ENCODE data around the gene TNC.
"Not testable (repeated sequence)": the region's sequence is repeated elsewhere in the genome, so short reads cannot be mapped to it uniquely, and the experiment has no call there.

The TNC gene

DNA sequence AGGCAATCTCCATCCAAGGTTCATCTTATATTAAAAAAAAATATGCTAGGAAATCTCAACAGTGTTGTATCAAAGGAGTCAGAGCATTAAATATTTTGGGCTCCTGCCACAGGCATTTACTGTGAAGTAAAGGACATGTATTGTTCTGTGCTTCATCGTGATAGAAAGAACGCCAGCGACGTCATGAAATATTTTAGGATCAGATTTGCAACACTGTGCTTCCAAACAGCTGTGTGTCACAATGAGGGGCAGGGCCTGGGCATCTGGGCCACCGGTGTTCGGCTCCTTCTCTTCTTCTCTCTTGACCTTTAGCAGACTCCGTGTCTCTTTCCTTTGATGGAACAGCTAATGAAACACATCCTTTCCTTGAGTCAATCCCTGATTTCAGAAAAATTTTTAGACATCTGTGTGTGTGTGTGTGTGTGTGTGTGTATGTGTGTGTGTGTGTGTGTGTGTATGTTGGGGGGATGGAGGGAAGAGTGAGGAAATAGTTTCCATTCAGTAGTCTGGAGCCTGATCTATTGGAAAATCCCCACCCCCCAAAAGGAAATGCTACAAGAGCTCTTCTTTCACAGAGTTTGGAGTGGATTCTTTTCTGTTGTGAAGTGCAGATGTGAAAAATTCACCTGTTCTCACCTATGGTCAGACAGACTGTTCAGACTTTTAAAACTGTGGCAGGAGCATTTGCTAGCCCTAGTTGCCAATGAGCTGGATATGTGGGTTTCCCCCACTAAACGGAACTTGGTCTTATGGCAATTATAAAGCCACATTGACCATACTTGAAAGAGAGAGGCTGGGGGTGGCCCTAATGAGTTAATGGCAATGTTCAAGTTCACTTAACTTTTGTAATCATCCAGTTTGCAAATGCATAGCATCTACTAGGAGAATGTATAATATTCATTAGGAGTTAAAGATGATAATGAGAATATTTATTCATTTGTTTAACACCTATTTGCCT lies 18.1 kb upstream of the TNC start:
- no peak for DNase-seq (ENCODE audit: extremely low read depth in 1 of 2, low read depth in 1 of 2)

DNA sequence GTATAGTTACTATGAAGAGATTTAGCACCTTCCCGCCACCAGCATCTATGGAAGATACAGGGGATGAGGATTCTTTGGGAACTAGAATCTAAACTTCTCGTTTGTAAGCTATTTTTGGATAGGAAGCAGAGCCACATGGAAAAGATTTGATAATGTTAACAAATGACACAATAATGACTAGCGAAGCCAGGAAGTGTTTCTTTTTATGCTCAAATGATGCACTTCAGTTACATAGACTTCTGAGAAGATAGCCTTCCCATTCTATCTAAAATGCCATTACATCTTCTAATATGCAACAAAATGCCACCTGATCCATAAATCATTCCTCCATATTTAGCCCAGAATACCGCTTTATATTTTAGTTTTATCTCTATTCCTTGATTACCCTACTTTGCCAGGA lies 17.0 kb upstream of the TNC start:
- no peak for DNase-seq (ENCODE audit: extremely low read depth in 1 of 2, low read depth in 1 of 2)

DNA sequence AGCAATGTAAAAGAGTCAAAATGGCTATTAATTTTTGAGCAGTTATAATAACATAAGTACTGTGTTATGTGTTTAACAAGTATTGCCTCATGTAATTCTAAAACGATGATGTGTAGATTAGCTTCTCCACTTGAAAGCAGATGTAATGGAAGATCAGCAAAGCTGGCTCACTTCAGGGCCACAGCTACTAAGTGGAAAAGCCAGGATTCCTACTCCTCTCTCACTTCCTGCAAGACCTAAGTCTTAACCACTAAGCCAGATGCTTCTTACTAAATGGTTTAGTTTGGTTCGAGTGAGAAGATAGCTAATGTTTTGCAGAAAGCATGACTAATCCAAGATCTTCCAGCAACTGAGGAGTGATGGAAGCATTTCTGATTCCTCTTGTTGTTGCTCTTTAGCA lies 15.7 kb upstream of the TNC start:
- no peak for DNase-seq (ENCODE audit: extremely low read depth in 1 of 2, low read depth in 1 of 2)

DNA sequence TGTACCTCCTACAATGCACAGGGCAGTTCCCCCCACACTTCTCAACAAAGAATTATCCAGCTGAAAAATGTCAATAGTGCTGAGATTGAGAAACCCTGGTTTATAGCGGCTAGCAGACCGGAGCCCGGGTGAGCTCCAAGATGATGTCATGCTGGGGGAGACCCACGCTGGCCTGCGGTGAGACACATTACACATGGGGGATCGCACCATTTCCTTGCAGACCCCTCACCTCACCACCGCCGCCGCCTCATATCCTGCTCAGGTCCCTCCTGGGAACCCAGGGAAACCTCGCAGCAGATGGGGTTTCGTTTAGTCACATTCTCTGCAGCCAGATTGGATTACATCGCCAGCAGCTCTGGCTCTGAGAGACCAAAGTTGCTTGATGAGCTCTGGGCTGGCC lies 14.7 kb upstream of the TNC start:
- DNase-seq (ENCODE audit: extremely low read depth in 1 of 2, low read depth in 1 of 2) = no peak

DNA sequence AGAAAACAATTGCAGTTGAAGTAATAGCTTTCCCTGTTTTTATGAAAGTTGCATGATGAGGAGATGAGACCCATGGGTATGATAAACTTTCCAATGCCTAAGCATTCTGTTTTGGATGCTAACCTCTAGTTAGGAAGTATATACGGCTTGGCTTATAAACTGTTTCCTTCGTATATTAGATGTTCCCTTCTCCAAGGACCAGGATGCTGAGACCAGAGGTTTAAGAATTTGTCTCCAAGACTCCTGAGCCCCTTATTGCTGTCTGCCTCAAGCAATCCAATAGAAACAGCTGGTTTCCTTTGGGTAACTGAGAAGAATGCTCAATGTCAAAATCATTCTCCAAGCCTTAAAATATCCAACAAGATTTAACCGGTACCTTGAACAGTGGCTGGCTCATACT lies 12.2 kb upstream of the TNC start:
- DNase-seq (ENCODE audit: extremely low read depth in 1 of 2, low read depth in 1 of 2) = no peak

DNA sequence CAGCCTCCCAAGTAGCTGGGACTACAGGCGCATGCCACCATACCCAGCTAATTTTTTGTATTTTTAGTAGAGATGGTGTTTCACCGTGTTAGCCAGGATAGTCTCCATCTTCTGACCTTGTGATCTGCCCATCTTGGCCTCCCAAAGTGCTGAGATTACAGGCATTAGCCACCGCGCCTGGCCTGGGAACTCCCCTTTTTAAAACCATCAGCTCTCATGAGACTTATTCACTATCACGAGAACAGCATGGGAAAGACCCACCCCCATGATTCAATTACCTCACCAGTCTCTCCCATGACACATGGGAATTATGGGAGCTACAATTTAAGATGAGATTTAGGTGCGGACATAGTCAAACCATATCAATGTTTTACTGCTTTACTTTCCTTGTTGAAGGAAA lies 10.8 kb upstream of the TNC start:
- DNase-seq (ENCODE audit: extremely low read depth in 1 of 2, low read depth in 1 of 2) = not testable (repeated sequence)

- DNase-seq (ENCODE audit: extremely low read depth in 1 of 2, low read depth in 1 of 2) = no peak
Measured at GRCh38 chr9:115127191-115127817, 9.3 kb upstream of the TNC start.

GRCh38 chr9:115126404-115126803 lies 8.4 kb upstream of the TNC start:
- DNase-seq (ENCODE audit: extremely low read depth in 1 of 2, low read depth in 1 of 2) = no peak

DNA sequence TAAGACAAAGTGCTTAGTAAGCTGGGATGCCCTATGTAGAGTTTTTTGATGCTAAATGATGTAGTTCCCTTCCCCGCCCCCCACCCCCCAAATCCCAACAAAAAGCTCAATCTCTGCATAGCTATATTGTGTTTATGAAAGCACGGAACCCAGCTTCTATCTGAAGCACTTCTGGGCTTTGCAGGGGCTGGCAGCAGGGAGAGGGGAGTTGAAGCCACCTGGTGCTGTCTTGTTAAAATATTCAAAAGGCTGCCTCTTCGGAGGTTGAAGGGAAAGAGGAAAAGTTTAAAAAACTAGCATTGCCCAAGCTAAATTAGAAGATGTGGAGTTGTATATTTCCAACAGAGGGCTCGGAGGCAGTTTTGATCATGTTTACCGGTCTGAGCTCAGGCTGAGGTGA lies 5.0 kb upstream of the TNC start:
- DNase-seq (ENCODE audit: extremely low read depth in 1 of 2, low read depth in 1 of 2) = no peak

DNA sequence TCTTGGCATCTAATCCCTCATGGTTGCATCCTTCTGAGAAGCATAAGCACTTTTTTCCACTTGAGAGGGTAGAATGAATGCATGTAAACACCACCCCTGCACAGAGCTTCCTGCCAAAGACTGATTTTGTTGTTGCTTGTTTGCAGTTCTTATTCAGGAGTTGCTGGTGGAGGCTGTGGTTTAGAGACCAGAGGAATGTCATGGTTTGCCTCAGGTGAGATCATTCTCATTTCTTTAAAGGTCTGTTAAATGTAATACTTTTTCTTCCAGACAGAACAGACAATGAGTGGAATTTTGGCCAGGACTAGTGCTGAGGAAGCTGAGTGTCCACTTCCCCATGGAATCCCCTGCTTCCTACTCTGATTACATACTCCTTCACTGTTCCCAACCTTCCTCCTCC lies 3.2 kb upstream of the TNC start:
- no peak for DNase-seq (ENCODE audit: extremely low read depth in 1 of 2, low read depth in 1 of 2)

- no peak for DNase-seq (ENCODE audit: extremely low read depth in 1 of 2, low read depth in 1 of 2)
Measured at GRCh38 chr9:115118879-115119218, 892 bp upstream of the TNC start.

GRCh38 chr9:115116421-115117284 lies 1.3 kb downstream of the TNC start:
- no peak for DNase-seq (ENCODE audit: extremely low read depth in 1 of 2, low read depth in 1 of 2)

- no peak for DNase-seq (ENCODE audit: extremely low read depth in 1 of 2, low read depth in 1 of 2)
Measured at GRCh38 chr9:115115924-115116323, 2.0 kb downstream of the TNC start.

DNA sequence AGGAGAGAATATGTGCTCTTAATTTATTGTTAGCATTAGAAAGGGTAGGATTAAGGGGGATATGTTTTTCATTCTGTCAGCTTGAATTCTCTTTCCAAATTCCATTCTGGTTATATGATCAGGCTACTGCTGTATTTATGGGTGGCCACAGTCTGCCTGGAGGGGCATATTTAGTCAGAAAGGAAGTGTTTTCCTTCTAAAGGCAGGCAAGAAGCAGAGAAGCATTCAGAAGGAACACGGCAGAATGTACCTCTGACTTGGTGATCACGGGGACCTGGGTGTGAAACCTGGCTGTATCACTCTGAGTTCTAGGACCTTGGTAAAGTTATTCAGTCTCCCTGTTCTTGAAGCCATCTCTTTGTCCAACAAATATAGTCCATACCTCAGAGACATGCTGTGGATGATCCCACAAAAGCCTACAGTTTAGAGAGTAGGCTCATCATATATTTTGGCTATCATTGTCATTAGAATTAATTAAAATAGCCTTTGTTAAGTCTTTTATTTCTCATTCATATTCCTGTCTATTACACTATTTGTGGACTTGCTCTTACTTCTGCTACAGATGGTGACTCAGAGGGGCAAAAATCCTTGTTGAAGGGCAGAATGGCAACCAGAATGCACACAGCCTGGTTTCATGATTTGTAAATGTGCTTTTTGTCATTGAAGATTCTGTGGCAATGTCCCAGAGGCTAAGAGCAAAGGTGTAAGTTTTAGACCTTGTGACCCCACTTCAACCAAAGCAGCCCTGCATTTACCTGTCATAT lies 2.7 kb downstream of the TNC start:
- DNase-seq (ENCODE audit: extremely low read depth in 1 of 2, low read depth in 1 of 2) = no peak

DNA sequence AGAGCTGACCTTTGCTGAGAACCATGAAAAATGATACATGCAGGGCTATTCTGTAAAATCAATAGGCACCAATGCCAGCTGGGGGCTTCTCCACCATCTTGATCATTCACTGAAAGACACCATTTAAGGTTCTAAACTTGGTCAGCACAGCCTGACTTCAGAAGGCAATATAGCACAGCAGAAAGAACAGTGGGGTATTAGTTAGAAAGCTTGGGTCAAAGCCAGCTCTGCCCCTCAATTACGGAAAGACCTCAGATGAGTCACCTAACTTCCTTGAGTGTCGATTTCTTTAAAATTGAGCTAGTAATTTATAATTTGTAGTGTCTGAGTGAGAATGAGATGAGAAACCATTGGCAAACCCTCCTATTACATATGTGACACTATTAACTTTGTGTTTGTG lies 3.4 kb downstream of the TNC start:
- no peak for DNase-seq (ENCODE audit: extremely low read depth in 1 of 2, low read depth in 1 of 2)

DNA sequence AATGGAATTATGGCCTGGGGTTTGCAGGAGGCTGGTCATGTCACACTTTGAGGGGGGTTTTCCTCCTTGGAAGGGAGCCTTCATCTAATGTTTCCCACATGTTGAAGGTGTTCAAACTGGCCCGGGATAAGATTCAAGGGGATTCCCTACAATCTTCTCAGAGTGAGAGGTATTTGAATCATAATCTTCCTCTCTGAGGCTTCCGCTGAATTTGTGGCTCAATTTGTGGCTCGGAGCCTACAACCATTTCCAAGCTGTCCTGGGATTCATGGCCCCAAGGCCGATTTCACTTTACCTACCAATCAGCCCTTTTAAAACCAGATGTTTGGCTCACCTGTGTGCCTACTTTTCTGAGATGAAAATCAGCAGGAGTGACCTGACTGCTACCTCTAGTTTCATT lies 3.9 kb downstream of the TNC start:
- DNase-seq (ENCODE audit: extremely low read depth in 1 of 2, low read depth in 1 of 2) = no peak

DNA sequence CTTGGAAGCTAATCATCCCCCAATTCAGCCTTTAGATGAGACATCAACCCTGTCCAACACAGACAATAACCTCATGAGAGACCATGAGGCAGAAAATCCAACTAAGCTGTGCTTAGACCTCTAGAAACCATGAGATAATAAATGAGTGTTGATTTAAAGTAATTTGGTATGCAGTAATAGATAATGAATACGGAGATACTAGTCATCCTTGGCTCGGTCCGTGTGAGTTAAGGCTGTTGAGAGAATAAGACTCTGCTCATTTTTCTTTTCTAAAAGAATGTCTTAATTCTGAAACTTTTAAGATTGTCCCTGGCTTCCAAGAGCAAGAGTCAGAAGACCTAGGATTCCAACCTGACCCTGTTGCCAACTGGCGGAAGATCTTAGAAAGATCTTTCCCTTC lies 6.1 kb downstream of the TNC start:
- no peak for DNase-seq (ENCODE audit: extremely low read depth in 1 of 2, low read depth in 1 of 2)

- DNase-seq (ENCODE audit: extremely low read depth in 1 of 2, low read depth in 1 of 2) = no peak
Measured at GRCh38 chr9:115109486-115109885, 8.5 kb downstream of the TNC start.

DNA sequence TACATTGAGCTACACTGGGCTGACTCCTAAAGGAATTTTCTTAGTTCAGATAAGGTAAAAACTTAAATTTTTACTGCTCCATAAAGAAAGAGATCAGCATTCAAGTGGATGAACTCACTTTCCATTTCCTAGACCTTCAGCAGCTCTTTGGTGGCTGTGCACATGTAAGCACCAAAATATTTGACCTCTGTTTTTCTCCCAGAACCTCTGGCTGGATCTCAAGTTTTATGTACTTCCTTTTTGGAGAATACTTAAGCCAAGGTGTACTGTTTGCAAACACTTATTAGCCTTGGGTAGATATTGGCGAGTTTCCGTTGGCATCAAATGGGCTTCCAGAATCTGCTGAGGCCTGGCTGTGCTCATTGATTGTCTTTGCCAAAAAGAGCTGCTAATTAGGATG lies 10.3 kb downstream of the TNC start:
- DNase-seq (ENCODE audit: extremely low read depth in 1 of 2, low read depth in 1 of 2) = no peak

DNA sequence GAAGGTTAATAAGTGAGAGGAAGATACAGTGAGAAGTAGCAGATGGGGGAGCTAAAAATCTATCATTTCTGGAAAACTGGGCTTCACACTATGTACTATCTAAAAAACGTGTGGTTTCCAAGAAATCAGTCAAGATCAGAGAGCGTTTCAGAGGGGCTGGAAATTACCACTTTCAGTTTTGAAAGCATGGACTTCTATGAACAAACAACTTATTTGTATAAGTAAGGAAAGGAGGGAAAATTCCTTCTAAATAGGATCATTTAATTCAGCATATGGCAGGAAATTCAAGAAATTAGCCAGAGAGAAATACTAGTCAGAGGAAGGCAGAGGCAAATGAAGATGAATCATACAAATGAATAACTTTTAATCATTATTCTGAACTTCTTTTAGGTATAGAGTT lies 11.3 kb downstream of the TNC start:
- DNase-seq (ENCODE audit: extremely low read depth in 1 of 2, low read depth in 1 of 2) = no peak

DNA sequence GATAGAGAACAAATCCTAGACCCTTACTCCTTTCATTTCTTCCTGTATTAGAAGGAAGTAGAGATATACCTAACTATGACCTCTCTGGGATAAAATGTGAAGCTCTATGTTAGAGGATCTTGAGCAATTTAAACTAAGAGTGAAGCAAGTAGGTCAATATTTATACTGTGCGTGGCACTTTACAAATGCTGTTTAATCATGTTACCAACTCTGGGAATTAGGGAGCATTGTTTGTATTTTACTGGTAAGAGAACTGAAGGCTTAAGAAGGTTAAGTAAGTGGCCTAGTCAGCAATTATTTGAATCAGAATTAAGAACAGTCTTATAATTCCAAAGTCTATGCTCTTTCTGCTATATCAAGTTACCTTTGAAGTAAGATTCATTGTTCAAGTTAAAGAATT lies 12.0 kb downstream of the TNC start:
- DNase-seq (ENCODE audit: extremely low read depth in 1 of 2, low read depth in 1 of 2) = no peak
